Left lung (tissue), 10 donors: ENCODE results near the gene DTWD1. TPM values are rescaled to one million over a fixed set of nuclear protein-coding genes. Genes with fewer than 3 reads are reported as not detected.

Experiments
- ATAC-seq: fragments of 200-7000 bp; cut with Tn5 transposase; one replicate; pipeline ENCODE4 v1.9.1; 2020; ENCODE audit warnings: moderate library complexity
- DNase-seq, 4 donors: peaks; one replicate each; pipeline ENCODE4 v3.0.0-alpha.2; 2013 to 2020
- H3K27ac ChIP-seq, 2 donors: fragments of 200-600 bp; sonication (generic) in 1 of 2; one replicate each; pipeline versions ENCODE4 v1.5.0 to v1.8.0; 2020 to 2021
- H3K27me3 ChIP-seq, 2 donors: fragments of 200-600 bp; sonication (generic) in 1 of 2; one replicate each; pipeline versions ENCODE4 v1.5.0 to v1.8.0; 2020 to 2021
- H3K36me3 ChIP-seq, 2 donors: fragments of 200-600 bp; sonication (generic) in 1 of 2; one replicate each; pipeline versions ENCODE4 v1.5.0 to v1.8.0; 2020 to 2021
- H3K4me1 ChIP-seq, 2 donors: fragments of 200-600 bp; one replicate each; pipeline ENCODE4 v1.8.0; 2021
- H3K4me3 ChIP-seq, 2 donors: fragments of 200-600 bp; sonication (generic) in 1 of 2; one replicate each; pipeline versions ENCODE4 v1.5.0 to v1.8.0; 2020 to 2021; ENCODE audit warnings: mild to moderate bottlenecking in 1 of 2
- H3K9me3 ChIP-seq, 2 donors: fragments of 200-600 bp; sonication (generic) in 1 of 2; one replicate each; pipeline versions ENCODE4 v1.5.0 to v1.8.0; 2020 to 2021
- CTCF ChIP-seq, 2 donors: fragments of 200-600 bp; sonication (generic) in 1 of 2; IDR thresholded peaks; one replicate each; pipeline versions ENCODE4 v1.5.0 to v1.8.0; 2021; ENCODE audit warnings: antibody characterized with exemption in 2 of 2
- intact Hi-C, 2 donors: fragments of 100-400 bp; cut with DNase I; formaldehyde crosslinking; loops; one replicate each; pipeline versions ENCODE4 v1.11.2 to v1.14.2; 2022
- polyA plus RNA-seq, 6 donors: library from polyadenylated mRNA; unstranded; fragments of 120-200 nt; gene quantifications; one replicate each; pipeline ENCODE4 v1.2.1, GENCODE V29; 2013; ENCODE audit not compliant: insufficient read length in 6 of 6
- total RNA-seq, 2 donors: library from RNA; stranded (reverse); fragmentation: NEBNext Ultra II Directional; extraction: Animal tissue kit (Norgen Biotek cat#: 25700); gene quantifications; one replicate each; pipeline ENCODE4 v1.2.1, GENCODE V29; 2021
- donor health status: DM: no; HTN: yes; CAD: no.
- donor health status: DM: no; HTN: no; CAD: no.

Gene DTWD1
- total and polyA plus RNA-seq, 8 donors: 21.5 to 53.4 (median 45.8) TPM

- Histone ChIP-seq H3K27ac (no peak overlapping the region), H3K9me3 (no peaks in the 10 kb centered on the region), H3K27me3 (no peaks in the 10 kb centered on the region), H3K4me3 (no peak overlapping the region), H3K4me1 (no peaks in the 10 kb centered on the region), H3K36me3 (no peaks in the 10 kb centered on the region)
- ATAC-seq: no peak
- intact Hi-C loops: no loop called here
- TF ChIP-seq CTCF (IDR thresholded peaks at IDR 0.05): no peak
- no peak for DNase-seq
Measured at GRCh38 chr15:49673861-49674260, 53.0 kb downstream of the DTWD1 start.

GRCh38 chr15:49674370-49674769 lies 53.5 kb downstream of the DTWD1 start:
- H3K27ac ChIP-seq: no peak overlapping the region
- no peak for ATAC-seq
- H3K9me3 ChIP-seq: no peaks in the 10 kb centered on the region
- no peak for DNase-seq
- H3K4me1 ChIP-seq: no peaks in the 10 kb centered on the region
- TF ChIP-seq CTCF (IDR thresholded peaks at IDR 0.05): no peak
- no peaks in the 10 kb centered on the region for H3K27me3 ChIP-seq
- H3K4me3 ChIP-seq: no peak overlapping the region
- intact Hi-C loops: no loop called here
- no peaks in the 10 kb centered on the region for H3K36me3 ChIP-seq

GRCh38 chr15:49675041-49675440 lies 54.2 kb downstream of the DTWD1 start:
- intact Hi-C loops: no loop called here
- TF ChIP-seq CTCF (IDR thresholded peaks at IDR 0.05): no peak
- no peaks in the 10 kb centered on the region for H3K4me1 ChIP-seq
- no peak overlapping the region for H3K4me3 ChIP-seq
- no peaks in the 10 kb centered on the region for H3K27me3 ChIP-seq
- H3K27ac ChIP-seq: no peak overlapping the region
- H3K36me3 ChIP-seq: no peaks in the 10 kb centered on the region
- H3K9me3 ChIP-seq: no peaks in the 10 kb centered on the region
- peak; percentile 39 for ATAC-seq
- no peak for DNase-seq

- H3K4me1 ChIP-seq: no peaks in the 10 kb centered on the region
- no peak overlapping the region for H3K27ac ChIP-seq
- ATAC-seq (no peak), DNase-seq (no peak)
- H3K4me3 ChIP-seq: no peak overlapping the region
- no peak for TF ChIP-seq CTCF (IDR thresholded peaks at IDR 0.05)
- H3K27me3 ChIP-seq: no peaks in the 10 kb centered on the region
- H3K36me3 ChIP-seq: no peaks in the 10 kb centered on the region
- intact Hi-C loops: no loop called here
- no peaks in the 10 kb centered on the region for H3K9me3 ChIP-seq
Measured at GRCh38 chr15:49678655-49679054, 57.8 kb downstream of the DTWD1 start.

GRCh38 chr15:49686599-49686998 lies 65.8 kb downstream of the DTWD1 start:
- H3K4me3 ChIP-seq: no peak overlapping the region
- no peaks in the 10 kb centered on the region for H3K9me3 ChIP-seq
- no peak overlapping the region for H3K27ac ChIP-seq
- DNase-seq (no peak), ATAC-seq (no peak)
- no peaks in the 10 kb centered on the region for H3K27me3 ChIP-seq
- H3K36me3 ChIP-seq: no peaks in the 10 kb centered on the region
- no peak for TF ChIP-seq CTCF (IDR thresholded peaks at IDR 0.05)
- intact Hi-C loops: no loop called here
- no peaks in the 10 kb centered on the region for H3K4me1 ChIP-seq
